Activated CD4-positive, alpha-beta T cell treated with anti-CD3 and anti-CD28 coated beads, Interleukin-2, amount 10 ng/mL, durations not matched to agents 24 days and 14 days (primary cell): ENCODE data around the gene NYAP1. TPM values are rescaled to one million over a fixed set of nuclear protein-coding genes. Genes with fewer than 3 reads are reported as not detected.

Source experiments
- DNase-seq: peaks from one replicate; pipeline ENCODE4 v3.0.0; 2022
- H3K27ac Mint-ChIP-seq: one replicate; pipeline ENCODE4 v1.8.0; 2022; ENCODE audit warnings: mild to moderate bottlenecking, mixed read lengths
- H3K27me3 Mint-ChIP-seq: one replicate; pipeline ENCODE4 v1.8.0; 2022; ENCODE audit warnings: mixed read lengths
- H3K36me3 Mint-ChIP-seq: one replicate; pipeline ENCODE4 v1.8.0; 2022; ENCODE audit warnings: low read depth, mild to moderate bottlenecking, mixed read lengths
- H3K4me1 Mint-ChIP-seq: one replicate; pipeline ENCODE4 v1.8.0; 2021; ENCODE audit warnings: mixed read lengths
- H3K4me3 Mint-ChIP-seq: one replicate; pipeline ENCODE4 v1.8.0; 2022; ENCODE audit warnings: mild to moderate bottlenecking, moderate library complexity, mixed read lengths
- H3K9me3 Mint-ChIP-seq: one replicate; pipeline ENCODE4 v1.8.0; 2021; ENCODE audit warnings: mixed read lengths
- intact Hi-C: fragments of 100-400 bp; cut with micrococcal nuclease; formaldehyde crosslinking; loops from one replicate; pipeline ENCODE4 v1.15.1; 2023
- total RNA-seq: library from RNA; stranded (reverse); gene quantifications from 2 replicates; pipeline ENCODE4 v1.2.3, GENCODE V29; 2022

The NYAP1 gene
- total RNA-seq, 1 donor from 2014 or later, result 0.49 TPM

- Mint-ChIP-seq H3K27me3 (peaks cover 2% of the 10 kb centered on the region), H3K9me3 (no peaks in the 10 kb centered on the region), H3K4me3 (peak overlapping the region; percentile 87), H3K4me1 (peaks cover 16% of the 10 kb centered on the region), H3K36me3 (peaks cover 7% of the 10 kb centered on the region), H3K27ac (peak overlapping the region; percentile 58)
- DNase-seq, result no peak
- intact Hi-C loops, result loop anchor here (1.0 kb wide), 1 partner anchor 13 kb away; no protein-coding TSS in a partner anchor
Measured at GRCh38 chr7:100482728-100483089, 1.0 kb upstream of the NYAP1 start.

GRCh38 chr7:100483090-100483721 is 521 bp upstream of the NYAP1 start:
- Mint-ChIP-seq H3K4me3 (peak overlapping the region; percentile 87), H3K27me3 (peaks cover 2% of the 10 kb centered on the region), H3K36me3 (peaks cover 3% of the 10 kb centered on the region), H3K27ac (peak overlapping the region; percentile 58), H3K4me1 (peaks cover 15% of the 10 kb centered on the region), H3K9me3 (no peaks in the 10 kb centered on the region)
- intact Hi-C loops, result loop anchor here (1.0 kb wide), 1 partner anchor 14 kb away; no protein-coding TSS in a partner anchor
- DNase-seq, result peak; percentile 94

- Mint-ChIP-seq H3K4me3 (peak overlapping the region; percentile 15), H3K36me3 (no peaks in the 10 kb centered on the region), H3K27me3 (peaks cover 2% of the 10 kb centered on the region), H3K4me1 (peaks cover 11% of the 10 kb centered on the region), H3K9me3 (no peaks in the 10 kb centered on the region), H3K27ac (no peak overlapping the region)
- DNase-seq, result peak; percentile 62
- intact Hi-C loops, result no loop called here
Measured at GRCh38 chr7:100484673-100485045, 932 bp downstream of the NYAP1 start.

- Mint-ChIP-seq H3K27ac (peak overlapping the region; percentile 53), H3K4me3 (no peak overlapping the region), H3K4me1 (peaks cover 11% of the 10 kb centered on the region), H3K36me3 (no peaks in the 10 kb centered on the region), H3K9me3 (no peaks in the 10 kb centered on the region), H3K27me3 (peaks cover 2% of the 10 kb centered on the region)
- intact Hi-C loops, result no loop called here
- DNase-seq, result peak; percentile 57
Measured at GRCh38 chr7:100485471-100485876, 1.7 kb downstream of the NYAP1 start.

- Mint-ChIP-seq H3K27ac (no peak overlapping the region), H3K4me3 (peak overlapping the region; percentile 19), H3K9me3 (no peaks in the 10 kb centered on the region), H3K27me3 (peaks cover 2% of the 10 kb centered on the region), H3K36me3 (no peaks in the 10 kb centered on the region), H3K4me1 (peaks cover 11% of the 10 kb centered on the region)
- intact Hi-C loops, result no loop called here
- DNase-seq, result peak; percentile 54
Measured at GRCh38 chr7:100486111-100486636, 2.4 kb downstream of the NYAP1 start.

DNA sequence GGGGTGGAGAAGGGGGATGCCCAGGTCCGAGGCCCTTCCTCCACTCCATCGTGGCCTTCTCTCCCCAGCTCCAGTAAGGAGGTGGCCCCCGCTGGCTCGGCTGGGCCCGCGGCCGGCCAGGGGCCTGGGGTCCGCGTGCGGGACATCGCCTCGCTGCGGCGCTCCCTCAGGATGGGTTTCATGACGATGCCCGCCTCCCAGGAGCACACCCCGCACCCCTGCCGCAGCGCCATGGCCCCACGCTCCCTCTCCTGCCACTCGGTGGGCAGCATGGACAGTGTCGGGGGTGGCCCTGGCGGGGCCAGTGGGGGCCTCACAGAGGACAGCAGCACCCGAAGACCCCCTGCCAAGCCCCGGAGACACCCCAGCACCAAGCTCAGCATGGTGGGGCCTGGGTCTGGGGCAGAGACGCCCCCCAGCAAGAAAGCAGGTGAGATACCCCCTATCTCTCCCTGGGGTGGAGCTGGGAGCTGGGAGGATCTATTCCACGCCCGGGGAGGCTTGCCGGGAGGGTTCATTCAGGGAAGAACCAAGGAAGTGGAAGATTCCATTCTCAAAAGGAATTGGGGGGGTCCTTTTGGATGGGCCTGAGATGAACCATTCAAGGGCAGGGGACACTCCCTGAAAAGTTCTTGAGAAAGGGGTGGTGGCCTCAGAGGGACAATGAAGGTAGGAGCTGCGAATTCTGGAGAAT is 3.2 kb downstream of the NYAP1 start:
- Mint-ChIP-seq H3K9me3 (no peaks in the 10 kb centered on the region), H3K4me3 (no peak overlapping the region), H3K36me3 (no peaks in the 10 kb centered on the region), H3K4me1 (peaks cover 11% of the 10 kb centered on the region), H3K27ac (no peak overlapping the region), H3K27me3 (peaks cover 2% of the 10 kb centered on the region)
- no peak for DNase-seq
- intact Hi-C loops, result no loop called here

GRCh38 chr7:100488333-100489095 is 4.8 kb downstream of the NYAP1 start:
- peaks cover 9% of the 10 kb centered on the region for H3K27me3 Mint-ChIP-seq
- no peaks in the 10 kb centered on the region for H3K9me3 Mint-ChIP-seq
- H3K36me3 Mint-ChIP-seq, result no peaks in the 10 kb centered on the region
- no peak overlapping the region for H3K27ac Mint-ChIP-seq
- intact Hi-C loops, result no loop called here
- H3K4me3 Mint-ChIP-seq, result no peak overlapping the region
- H3K4me1 Mint-ChIP-seq, result peaks cover 10% of the 10 kb centered on the region
- DNase-seq, result no peak

- Mint-ChIP-seq H3K9me3 (no peaks in the 10 kb centered on the region), H3K36me3 (no peaks in the 10 kb centered on the region), H3K27ac (no peak overlapping the region), H3K27me3 (peaks cover 11% of the 10 kb centered on the region), H3K4me3 (no peak overlapping the region), H3K4me1 (peaks cover 12% of the 10 kb centered on the region)
- no peak for DNase-seq
- intact Hi-C loops, result no loop called here
Measured at GRCh38 chr7:100489121-100489520, 5.4 kb downstream of the NYAP1 start.

GRCh38 chr7:100489824-100490223 is 6.1 kb downstream of the NYAP1 start:
- Mint-ChIP-seq H3K27ac (no peak overlapping the region), H3K27me3 (peaks cover 12% of the 10 kb centered on the region), H3K9me3 (no peaks in the 10 kb centered on the region), H3K4me3 (no peak overlapping the region), H3K4me1 (peaks cover 8% of the 10 kb centered on the region), H3K36me3 (no peaks in the 10 kb centered on the region)
- intact Hi-C loops, result no loop called here
- peak; percentile 82 for DNase-seq

DNA sequence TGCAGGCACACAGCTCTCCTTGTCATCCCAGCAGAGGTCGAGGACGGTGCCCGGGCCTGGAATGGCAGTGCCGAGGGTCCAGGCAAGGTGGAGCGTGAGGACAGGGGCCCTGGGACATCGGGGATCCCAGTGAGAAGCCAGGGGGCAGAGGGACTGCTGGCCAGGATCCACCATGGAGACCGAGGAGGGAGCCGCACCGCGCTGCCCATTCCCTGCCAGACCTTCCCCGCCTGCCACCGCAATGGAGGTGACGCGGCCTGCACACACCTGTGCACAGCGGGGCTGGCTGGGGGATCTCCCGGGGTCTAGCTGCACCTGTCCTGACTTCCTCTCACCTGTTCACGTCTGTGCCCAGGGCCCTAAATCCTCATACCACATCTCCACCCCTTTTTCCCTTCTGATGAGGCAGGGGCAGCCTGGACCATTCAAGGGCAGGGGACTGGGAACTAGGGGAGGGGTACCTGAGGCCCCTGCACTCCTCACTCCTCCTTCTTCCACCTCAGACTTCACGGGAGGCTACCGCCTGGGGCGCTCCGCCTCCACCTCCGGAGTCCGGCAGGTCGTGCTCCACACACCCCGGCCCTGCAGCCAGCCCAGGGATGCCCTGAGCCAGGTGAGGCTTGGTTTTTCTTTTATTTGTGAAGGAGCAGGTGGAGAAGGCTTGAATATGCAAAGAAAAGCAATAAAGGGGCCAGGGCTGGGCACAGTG is 6.9 kb downstream of the NYAP1 start:
- no peak overlapping the region for H3K27ac Mint-ChIP-seq
- intact Hi-C loops, result no loop called here
- no peaks in the 10 kb centered on the region for H3K36me3 Mint-ChIP-seq
- H3K4me3 Mint-ChIP-seq, result no peak overlapping the region
- peaks cover 8% of the 10 kb centered on the region for H3K4me1 Mint-ChIP-seq
- peaks cover 12% of the 10 kb centered on the region for H3K27me3 Mint-ChIP-seq
- no peak for DNase-seq
- no peaks in the 10 kb centered on the region for H3K9me3 Mint-ChIP-seq

DNA sequence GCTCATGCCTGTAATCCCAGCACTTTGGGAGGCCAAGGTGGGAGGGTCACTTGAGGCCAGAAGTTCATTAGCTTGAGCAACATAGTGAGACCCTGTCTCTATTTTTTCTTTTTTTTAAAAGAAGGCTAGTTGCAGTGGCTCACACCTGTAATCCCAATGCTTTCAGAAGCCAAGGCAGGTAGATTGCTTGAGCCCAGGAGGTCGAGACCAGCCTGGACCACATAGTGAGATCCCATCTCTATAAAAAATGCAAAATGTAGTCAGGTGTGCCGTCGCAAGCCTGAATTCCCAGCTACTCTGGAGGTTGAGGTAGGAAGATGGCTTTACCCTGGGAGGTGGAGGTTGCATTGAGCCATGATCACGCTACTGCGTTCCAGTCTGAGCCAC is 7.5 kb downstream of the NYAP1 start:
- H3K27me3 Mint-ChIP-seq, result peaks cover 12% of the 10 kb centered on the region
- no peaks in the 10 kb centered on the region for H3K9me3 Mint-ChIP-seq
- H3K4me1 Mint-ChIP-seq, result peaks cover 8% of the 10 kb centered on the region
- DNase-seq, result no peak
- intact Hi-C loops, result no loop called here
- H3K36me3 Mint-ChIP-seq, result no peaks in the 10 kb centered on the region
- H3K4me3 Mint-ChIP-seq, result no peak overlapping the region
- H3K27ac Mint-ChIP-seq, result peak overlapping the region; percentile 15

GRCh38 chr7:100492738-100493475 is 9.2 kb downstream of the NYAP1 start:
- peaks cover 8% of the 10 kb centered on the region for H3K4me1 Mint-ChIP-seq
- no peak for DNase-seq
- peak overlapping the region; percentile 60 for H3K27ac Mint-ChIP-seq
- H3K27me3 Mint-ChIP-seq, result peaks cover 14% of the 10 kb centered on the region
- H3K4me3 Mint-ChIP-seq, result peak overlapping the region; percentile 77
- H3K36me3 Mint-ChIP-seq, result no peaks in the 10 kb centered on the region
- intact Hi-C loops, result no loop called here
- no peaks in the 10 kb centered on the region for H3K9me3 Mint-ChIP-seq
